A673 (cell line): ENCODE results near the gene ARAP3. TPM values are rescaled to one million over a fixed set of nuclear protein-coding genes. Genes with fewer than 3 reads are reported as not detected.

ENCODE experiments used
- BruUV-seq: library from RNA; stranded (reverse); fragments of 400-500 nt; replicated peaks from 2 replicates; lab custom pipeline; 2021; lab: Mats Ljungman, UMichigan
- CTCF ChIA-PET: fragments of 300-600 bp; sonication (Branson Sonifier 250); formaldehyde crosslinking; loops from one replicate; lab custom pipeline; 2022; ENCODE audit warnings: antibody characterized with exemption; lab: Charles Lee
- POLR2A ChIA-PET: fragments of 300-600 bp; sonication (Branson Sonifier 250); formaldehyde crosslinking; loops from one replicate; lab custom pipeline; 2022; ENCODE audit warnings: antibody characterized with exemption; ENCODE audit not compliant: low non-redundant PET; lab: Charles Lee
- DNase-seq: peaks from one replicate; pipeline ENCODE4 v3.0.0-alpha.2; 2015; ENCODE audit warnings: low spot score
- H3K27ac ChIP-seq: fragments of 200-600 bp; sonication (generic); 2 replicates; pipeline ENCODE4 v1.5.1; 2016; ENCODE audit warnings: mixed run types, low read depth, mild to moderate bottlenecking, mixed read lengths, antibody characterized with exemption, low read length; ENCODE audit not compliant: poor library complexity, severe bottlenecking
- H3K27me3 ChIP-seq: fragments of 200-600 bp; sonication (generic); replicated peaks from 2 replicates; pipeline ENCODE4 v1.6.1; 2017; ENCODE audit warnings: mixed run types, low read depth, mild to moderate bottlenecking, mixed read lengths, antibody characterized with exemption, low read length; ENCODE audit not compliant: insufficient read depth, poor library complexity
- H3K36me3 ChIP-seq: fragments of 200-600 bp; sonication (generic); 2 replicates; pipeline ENCODE4 v1.6.1; 2016; ENCODE audit warnings: mixed run types, mild to moderate bottlenecking, mixed read lengths, antibody characterized with exemption, low read length; ENCODE audit not compliant: insufficient read depth, poor library complexity, severe bottlenecking
- H3K4me1 ChIP-seq: fragments of 200-600 bp; sonication (generic); 2 replicates; pipeline ENCODE4 v1.6.1; 2017; ENCODE audit warnings: mixed run types, mild to moderate bottlenecking, mixed read lengths, antibody characterized with exemption, low read length; ENCODE audit not compliant: insufficient read depth, poor library complexity, severe bottlenecking
- H3K4me3 ChIP-seq: fragments of 200-600 bp; sonication (generic); 2 replicates; pipeline ENCODE4 v1.5.1; 2016; ENCODE audit warnings: low read depth, mixed run types, mild to moderate bottlenecking, mixed read lengths, low read length; ENCODE audit not compliant: poor library complexity, severe bottlenecking
- H3K9me3 ChIP-seq: fragments of 200-600 bp; sonication (generic); 2 replicates; pipeline ENCODE4 v1.6.1; 2016; ENCODE audit warnings: mixed run types, low read depth, mild to moderate bottlenecking, mixed read lengths, antibody characterized with exemption, low read length; ENCODE audit not compliant: poor library complexity, severe bottlenecking
- CTCF ChIP-seq: fragments of 300-800, 200-600 bp; sonication (generic); conservative IDR thresholded peaks from 2 replicates; pipeline ENCODE4 v1.5.1; 2017; ENCODE audit warnings: low read depth, mild to moderate bottlenecking, antibody characterized with exemption, low read length, moderate library complexity, mixed read lengths
- EZH2 ChIP-seq: fragments of 200-600 bp; sonication (generic); IDR thresholded peaks from 2 replicates; pipeline ENCODE4 v1.6.1; 2017; ENCODE audit warnings: borderline replicate concordance, low read depth, mild to moderate bottlenecking, mixed read lengths, antibody characterized with exemption, low read length; ENCODE audit not compliant: poor library complexity, severe bottlenecking
- intact Hi-C: fragments of 100-400 bp; cut with micrococcal nuclease; formaldehyde crosslinking; loops from one replicate; pipeline ENCODE4 v1.10.0; 2022; ENCODE audit not compliant: unreplicated experiment
- total RNA-seq: library from RNA; stranded (reverse); gene quantifications from 2 replicates; pipeline ENCODE4 v1.2.3, GENCODE V29; 2021

Gene ARAP3
- total RNA-seq, 1 experiment from 2014 or later: 4.1 TPM

DNA sequence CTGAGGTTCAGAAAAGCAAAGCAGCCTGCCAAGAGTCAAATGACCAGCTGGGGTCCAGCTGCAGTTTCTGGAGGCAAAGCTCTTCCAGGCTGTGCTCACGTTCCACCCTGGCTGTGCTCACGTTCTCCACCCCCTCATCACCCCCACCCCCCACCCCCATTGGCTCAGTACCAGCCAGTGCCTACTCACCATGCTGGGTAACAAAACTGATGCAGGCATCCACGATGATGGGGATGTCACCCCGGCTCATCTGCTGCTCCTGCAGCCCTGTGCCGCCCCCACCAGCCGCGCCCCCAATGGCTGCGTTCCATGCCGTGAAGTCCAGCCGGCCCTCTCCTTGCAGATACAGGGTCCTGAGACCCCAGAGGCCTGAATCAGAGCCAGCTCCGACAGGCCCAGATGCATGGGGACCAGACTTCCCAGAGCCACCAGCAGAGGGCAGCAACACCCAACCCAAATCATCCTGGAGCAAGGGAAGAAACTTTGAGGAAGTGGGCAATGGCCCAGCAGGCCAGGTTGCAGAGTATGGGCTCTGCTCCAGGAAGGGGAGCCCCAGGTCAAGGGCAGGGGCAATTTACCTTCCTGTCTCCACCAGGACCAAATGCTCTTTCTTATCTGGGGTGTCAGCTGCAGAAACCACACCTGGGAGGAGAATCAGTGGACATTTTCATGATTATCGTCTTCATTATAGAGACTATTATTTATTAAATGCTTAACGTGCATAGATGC lies 17.1 kb downstream of the ARAP3 start:
- Histone ChIP-seq H3K27ac (no peak overlapping the region), H3K4me1 (peaks cover 3% of the 10 kb centered on the region), H3K27me3 (no peaks in the 10 kb centered on the region), H3K36me3 (no peaks in the 10 kb centered on the region), H3K9me3 (no peaks in the 10 kb centered on the region), H3K4me3 (no peak overlapping the region)
- intact Hi-C loops: loop anchor here (2.0 to 5.0 kb wide), 2 partner anchors 296 to 477 kb away; no protein-coding TSS in a partner anchor
- DNase-seq: peak; percentile 77
- ChIA-PET POLR2A (no interaction called here), CTCF (interaction anchor here (0.6 to 2.2 kb wide), 6 partner anchors 9 to 326 kb away, joined by 3 to 13 read pairs (median 5); partner anchors contain the start of gene PCDH1)
- peak; percentile 92 for TF ChIP-seq CTCF
- no peak for TF ChIP-seq EZH2
- no TSS peak for BruUV-seq

DNA sequence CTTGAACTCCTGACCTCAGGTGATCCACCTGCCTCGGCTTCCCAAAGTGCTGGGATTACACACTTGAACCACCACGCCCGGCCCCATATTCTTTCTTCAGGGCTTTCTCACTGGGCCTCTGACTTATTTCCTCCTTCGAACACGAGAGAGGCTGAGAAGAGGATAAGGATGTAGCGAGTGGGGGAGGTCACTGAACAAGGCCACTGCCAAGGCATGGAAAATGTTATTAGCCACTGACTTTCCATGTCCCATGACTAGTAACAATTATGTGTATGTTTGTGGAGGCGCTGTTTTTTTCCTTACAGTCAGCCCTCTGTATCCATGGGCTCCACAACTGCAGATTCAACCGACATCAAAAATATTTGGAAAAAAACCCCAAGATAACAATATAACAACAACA lies 18.5 kb downstream of the ARAP3 start:
- H3K4me1 ChIP-seq: no peaks in the 10 kb centered on the region
- H3K4me3 ChIP-seq: no peak overlapping the region
- TF ChIP-seq CTCF (no peak), EZH2 (no peak)
- intact Hi-C loops: no loop called here
- no peaks in the 10 kb centered on the region for H3K27me3 ChIP-seq
- CTCF ChIA-PET: interaction anchor here (2.2 kb wide), 1 partner anchor 216 kb away, joined by 13 read pairs; the partner anchor contains the start of gene PCDH1
- H3K27ac ChIP-seq: no peak overlapping the region
- H3K9me3 ChIP-seq: no peaks in the 10 kb centered on the region
- no peak for DNase-seq
- POLR2A ChIA-PET: no interaction called here
- no TSS peak for BruUV-seq
- H3K36me3 ChIP-seq: no peaks in the 10 kb centered on the region

DNA sequence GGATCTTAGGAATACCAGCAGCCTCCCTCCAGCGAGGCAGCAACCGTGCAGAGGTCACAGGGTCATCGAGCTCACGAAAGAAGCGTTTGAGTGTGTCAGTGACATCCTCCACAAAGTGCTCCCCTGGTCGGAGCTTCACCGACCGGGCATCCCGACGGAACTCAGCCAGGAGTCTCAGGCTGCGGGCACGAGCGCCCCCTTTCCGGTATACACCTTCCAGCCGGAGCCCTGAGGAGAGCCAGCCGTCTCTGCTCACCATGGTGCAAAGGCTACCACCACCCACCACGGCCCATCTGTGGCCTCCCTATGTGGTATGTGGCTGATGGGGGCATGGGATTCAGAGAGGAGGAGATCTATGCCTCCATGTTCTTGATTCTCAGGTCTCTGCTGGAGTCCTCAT lies 20.0 kb downstream of the ARAP3 start:
- TF ChIP-seq EZH2: no peak
- TF ChIP-seq CTCF: no peak
- BruUV-seq: no TSS peak
- no peak overlapping the region for H3K27ac ChIP-seq
- H3K4me1 ChIP-seq: no peaks in the 10 kb centered on the region
- no peak overlapping the region for H3K4me3 ChIP-seq
- H3K27me3 ChIP-seq: no peaks in the 10 kb centered on the region
- no peaks in the 10 kb centered on the region for H3K36me3 ChIP-seq
- H3K9me3 ChIP-seq: no peaks in the 10 kb centered on the region
- CTCF ChIA-PET: no interaction called here
- intact Hi-C loops: no loop called here
- POLR2A ChIA-PET: no interaction called here
- no peak for DNase-seq
